Hematopoietic multipotent progenitor cell treated with erythropoietin and hydrocortisone succinate and interleukin-3 and kit ligand, for 8 days (in vitro differentiated cells): ENCODE results near the gene CHRDL1.
"Not testable (repeated sequence)": the region's sequence is repeated elsewhere in the genome, so short reads cannot be mapped to it uniquely, and the experiment has no call there.

ENCODE experiments used
- DNase-seq: peaks from one replicate; pipeline ENCODE4 v3.0.0-alpha.2; 2015

CHRDL1 gene

DNA sequence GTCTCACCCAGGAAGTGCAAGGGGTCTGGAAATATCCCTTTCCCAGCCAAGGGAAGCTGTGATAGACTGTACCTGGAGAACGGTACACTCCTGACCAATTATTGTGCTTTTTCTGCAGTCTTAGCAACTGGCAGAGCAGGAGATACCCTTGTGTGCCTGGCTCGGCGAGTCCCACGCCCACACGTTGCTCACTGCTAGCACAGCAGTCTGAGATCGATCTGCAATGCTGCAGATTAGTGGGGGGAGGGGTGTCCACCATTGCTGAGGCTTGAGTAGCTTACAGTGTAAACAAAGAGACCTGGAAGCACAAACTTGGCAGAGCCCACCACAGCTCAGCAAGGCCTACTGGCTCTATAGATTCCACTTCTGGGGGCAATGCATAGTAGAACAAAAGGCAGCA lies 138.5 kb downstream of the CHRDL1 start:
- DNase-seq = no peak

GRCh38 chrX:110654280-110654679 lies 141.3 kb downstream of the CHRDL1 start:
- DNase-seq = not testable (repeated sequence)

- DNase-seq = no peak
These were observed 149.2 kb downstream of the CHRDL1 start for GRCh38 chrX:110646386-110646785.
